GM19372 (cell line): ENCODE measurements around the gene SPIRE2.
"Not testable (repeated sequence)": the region's sequence is repeated elsewhere in the genome, so short reads cannot be mapped to it uniquely, and the experiment has no call there.

Source experiments
- ATAC-seq: cut with Tn5 transposase; IDR thresholded peaks from one replicate; pipeline ENCODE4 v1.9.1; 2021; ENCODE audit warnings: mild to moderate bottlenecking, low read depth, moderate library complexity; ENCODE audit not compliant: unreplicated experiment

Gene SPIRE2

GRCh38 chr16:89863741-89864526, 35.7 kb downstream of the SPIRE2 start:
- ATAC-seq: peak; percentile 45

DNA sequence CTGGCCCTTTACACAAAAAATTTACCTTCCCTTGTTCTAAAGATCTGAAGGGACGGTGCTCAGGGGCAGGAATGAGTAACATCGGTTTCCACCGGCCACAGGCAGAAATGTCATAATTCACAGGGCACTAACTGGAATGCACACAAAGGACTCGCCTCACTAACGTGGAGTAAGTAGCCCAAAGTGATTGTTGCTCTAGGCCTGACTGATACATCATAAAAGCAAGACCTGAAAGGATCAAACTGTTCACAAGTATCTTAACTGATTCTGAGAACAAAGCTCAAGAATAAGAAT, 36.2 kb downstream of the SPIRE2 start:
- no peak for ATAC-seq

DNA sequence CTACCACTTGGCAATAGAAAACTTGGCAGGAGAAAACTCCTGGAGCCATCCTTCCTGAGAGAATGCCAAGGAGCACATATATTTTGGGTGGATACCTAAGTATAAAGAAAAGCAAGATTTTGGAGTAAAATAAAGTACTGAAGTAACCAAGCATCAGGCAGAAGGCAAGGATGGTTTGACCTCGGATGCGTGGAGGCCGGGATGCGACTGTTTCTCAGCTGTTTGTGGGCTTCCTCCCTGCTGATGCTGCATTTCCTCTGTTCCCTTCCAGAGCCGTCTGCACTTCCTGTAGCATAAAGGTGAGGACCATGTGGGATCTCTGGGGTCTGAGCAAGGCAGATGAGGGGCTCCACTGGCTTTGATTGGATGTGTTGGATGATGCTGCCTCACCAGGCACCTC, 39.6 kb downstream of the SPIRE2 start:
- ATAC-seq: no peak

DNA sequence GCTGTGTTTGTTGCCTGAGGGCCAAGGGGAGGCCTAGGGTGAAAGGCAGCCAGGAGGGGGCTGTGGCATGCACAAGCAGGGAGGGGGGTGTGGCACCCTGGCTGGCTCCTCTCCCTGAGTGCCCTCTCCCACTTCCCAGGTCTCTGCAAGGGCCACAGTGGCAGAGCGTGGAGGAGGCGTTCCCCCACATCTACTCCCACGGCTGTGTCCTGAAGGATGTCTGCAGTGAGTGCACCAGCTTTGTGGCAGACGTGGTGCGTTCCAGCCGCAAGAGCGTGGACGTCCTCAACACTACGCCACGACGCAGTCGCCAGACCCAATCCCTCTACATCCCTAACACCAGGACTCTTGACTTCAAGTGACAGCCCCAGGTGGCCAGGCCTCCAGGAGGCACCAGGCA, 41.6 kb downstream of the SPIRE2 start:
- ATAC-seq: no peak

DNA sequence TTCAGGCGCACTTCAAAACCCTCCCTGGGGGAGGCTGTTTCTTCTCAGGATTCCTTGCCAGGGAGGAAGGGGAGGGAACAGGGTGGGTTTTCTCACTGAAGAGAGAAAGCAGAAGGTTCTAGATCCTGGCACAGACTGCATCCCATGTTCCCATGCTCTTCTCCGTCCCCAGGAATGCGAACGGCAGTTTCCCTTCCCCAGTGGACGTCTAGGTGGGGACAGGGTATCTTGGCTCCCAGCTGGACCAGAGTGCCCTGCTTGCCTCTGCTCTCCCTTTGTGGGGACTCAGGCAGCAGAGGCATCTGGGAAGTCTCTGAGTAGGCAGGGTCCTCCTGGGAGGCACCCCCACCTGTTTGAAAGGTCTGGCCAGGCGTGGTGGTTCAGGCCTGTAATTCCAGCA, 42.2 kb downstream of the SPIRE2 start:
- ATAC-seq: no peak

GRCh38 chr16:89871895-89872294, 43.6 kb downstream of the SPIRE2 start:
- ATAC-seq: no peak

GRCh38 chr16:89873109-89873971, 45.1 kb downstream of the SPIRE2 start, which contains the start of gene TCF25:
Gene TCF25, plus strand, starts transcription at chr16:89873592. Its CDS starts 76 bp downstream, at chr16:89873668.
- ATAC-seq: peak; percentile 37

- peak; percentile 74 for ATAC-seq
Observed at GRCh38 chr16:89873972-89874689, 45.9 kb downstream of the SPIRE2 start.

- not testable (repeated sequence) for ATAC-seq
Observed at GRCh38 chr16:89879123-89879522, 50.8 kb downstream of the SPIRE2 start.

DNA sequence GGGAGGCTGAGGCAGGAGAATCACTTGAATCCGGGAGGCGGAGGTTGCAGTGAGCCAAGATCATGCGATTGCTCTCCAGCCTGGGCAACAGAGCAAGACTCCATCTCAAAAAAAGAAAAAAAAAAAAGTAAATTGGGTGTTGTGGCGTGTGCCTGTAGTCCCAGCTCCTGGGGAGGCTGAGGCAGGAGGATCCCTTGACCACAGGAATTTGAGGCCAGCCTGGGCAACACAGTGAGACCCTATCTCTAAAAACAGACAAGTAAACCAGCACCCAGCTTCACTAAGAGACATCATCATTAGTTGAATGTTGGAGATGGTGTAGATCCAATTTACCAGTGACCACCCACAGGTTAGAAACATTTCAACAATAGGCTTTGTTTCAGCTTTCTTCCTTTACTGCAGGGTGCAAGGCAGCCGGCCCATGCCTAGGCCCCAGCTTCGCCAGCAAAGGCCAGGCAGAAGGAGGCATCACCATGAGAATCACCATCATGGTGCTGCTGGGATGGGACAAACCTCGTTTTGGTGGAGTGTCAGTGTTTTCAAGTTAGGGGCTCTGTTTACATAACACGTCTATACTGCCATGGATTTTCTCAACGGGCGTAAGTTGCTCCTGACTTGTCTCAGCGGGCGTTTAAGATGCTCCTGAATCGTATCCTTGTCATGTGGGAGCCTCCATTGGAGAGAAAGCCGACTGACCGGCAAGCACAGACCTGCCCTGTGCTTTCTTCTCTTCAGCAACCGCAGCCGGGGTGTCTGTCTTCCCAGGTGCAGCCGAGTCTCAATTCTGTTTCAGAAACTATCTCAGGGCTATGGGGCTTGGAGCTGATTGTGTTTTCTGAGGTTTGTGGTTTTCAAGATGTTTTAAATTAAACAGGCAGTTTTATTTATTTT, 52.4 kb downstream of the SPIRE2 start:
- no peak for ATAC-seq

DNA sequence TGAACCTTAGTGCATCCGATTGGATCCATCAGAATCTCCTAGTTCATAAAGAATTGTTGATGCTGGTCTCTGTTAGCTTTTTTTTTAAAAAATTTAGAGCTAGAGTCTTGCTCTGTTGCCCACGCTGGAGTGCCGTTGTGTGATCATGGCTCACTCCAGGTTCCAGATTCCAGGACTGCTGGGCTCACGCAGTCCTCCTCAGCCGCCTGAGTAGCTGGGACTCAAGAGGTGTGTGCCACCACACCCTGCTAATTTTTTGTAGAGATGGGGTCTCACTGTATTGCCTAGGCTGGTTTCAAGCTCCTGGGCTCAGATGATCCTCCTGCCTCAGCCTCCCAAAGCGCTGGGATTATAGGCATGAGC, 53.1 kb downstream of the SPIRE2 start:
- no peak for ATAC-seq

- ATAC-seq: no peak
Observed at GRCh38 chr16:89883346-89884040, 55.2 kb downstream of the SPIRE2 start.

DNA sequence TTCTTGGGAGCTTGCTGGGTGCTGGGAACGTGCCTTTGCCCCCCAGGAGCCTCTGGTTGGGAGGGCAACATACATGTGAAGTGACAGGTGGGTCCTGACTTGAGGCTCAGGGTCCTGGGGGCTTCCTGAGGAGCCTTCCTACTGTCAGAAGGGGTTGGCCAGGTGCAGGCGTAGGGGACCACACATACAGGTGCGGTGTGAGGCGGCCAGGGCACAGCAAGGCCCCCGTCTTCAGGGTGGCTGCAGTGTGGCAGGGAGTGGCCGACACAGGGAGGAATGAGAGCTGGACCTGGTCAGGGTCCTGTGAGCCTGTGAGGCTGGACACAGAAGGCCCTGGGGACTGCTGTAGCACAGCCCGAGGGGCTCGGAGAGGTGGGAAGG, 55.8 kb downstream of the SPIRE2 start:
- ATAC-seq: no peak

GRCh38 chr16:89887243-89887642, 59.0 kb downstream of the SPIRE2 start:
- ATAC-seq: no peak

- no peak for ATAC-seq
Observed at GRCh38 chr16:89890200-89890599, 61.9 kb downstream of the SPIRE2 start.

- ATAC-seq: no peak
Observed at GRCh38 chr16:89890886-89891657, 62.8 kb downstream of the SPIRE2 start.

- no peak for ATAC-seq
Observed at GRCh38 chr16:89892055-89892630, 63.9 kb downstream of the SPIRE2 start.

DNA sequence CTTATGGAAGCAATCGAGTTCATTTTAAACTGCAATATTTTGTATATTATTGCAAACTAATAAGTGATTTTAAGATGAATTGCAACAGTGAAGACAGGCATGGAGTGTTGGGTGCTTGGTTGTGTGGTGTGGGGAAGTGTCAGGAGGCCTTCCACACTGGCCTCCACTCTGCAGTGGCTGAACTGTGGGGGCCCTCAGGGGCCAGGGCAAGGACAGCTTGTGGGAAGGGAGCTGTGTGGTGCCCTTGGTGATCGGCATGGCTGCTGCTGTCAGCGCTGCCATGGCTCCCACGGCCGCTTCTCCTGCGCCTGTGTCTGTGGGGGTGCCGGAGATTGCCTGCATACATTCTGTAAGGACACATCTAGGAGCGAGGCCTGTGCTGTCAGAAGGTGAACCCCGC, 64.4 kb downstream of the SPIRE2 start:
- no peak for ATAC-seq
